Epithelial cell of proximal tubule (primary cell): ENCODE measurements around the gene BAIAP2L1. TPM values are rescaled to one million over a fixed set of nuclear protein-coding genes. Genes with fewer than 3 reads are reported as not detected.

Source experiments
- DNase-seq: peaks from one replicate; pipeline ENCODE4 v3.0.0-alpha.2; 2011; ENCODE audit warnings: low read depth
- H3K4me3 ChIP-seq: 2 replicates; pipeline ENCODE4 v1.5.1; 2011; ENCODE audit warnings: low read depth, mild to moderate bottlenecking, low read length
- total RNA-seq: library from RNA; depleted of rRNA; stranded (reverse); fragments of >200 nt; gene quantifications from 2 replicates; pipeline ENCODE4 v1.2.3, GENCODE V29; 2015
- TF ChIP-seq, protein P1 (sequence below): conservative IDR thresholded peaks from 2 replicates; pipeline ENCODE4 v1.5.1; 2012; ENCODE audit warnings: low read depth, mild to moderate bottlenecking, low read length

The BAIAP2L1 gene
- total RNA-seq, 1 donor from 2014 or later = 46.8 TPM

DNA sequence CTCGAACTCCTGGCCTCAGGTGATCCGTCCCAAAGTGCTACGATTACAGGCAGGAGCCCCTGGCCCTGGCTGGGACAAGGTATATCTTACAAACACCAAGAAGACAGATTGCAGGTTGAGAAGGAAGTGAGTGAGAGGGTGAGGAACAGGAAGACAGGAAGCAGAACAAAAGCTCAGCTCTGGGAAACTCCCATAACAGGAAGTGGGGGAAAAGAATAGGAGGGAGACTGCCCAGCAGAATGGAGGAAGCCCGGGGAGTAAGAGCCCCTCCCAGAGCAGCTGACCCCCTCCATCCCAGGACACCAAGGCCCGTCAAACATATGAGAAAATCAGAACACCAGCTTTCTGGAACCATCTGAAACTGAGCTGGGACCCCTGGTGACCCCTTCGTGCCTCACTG lies 151.8 kb downstream of the BAIAP2L1 start:
- no peak for DNase-seq
- no peak overlapping the region for H3K4me3 ChIP-seq
- TF ChIP-seq, protein P1, sequence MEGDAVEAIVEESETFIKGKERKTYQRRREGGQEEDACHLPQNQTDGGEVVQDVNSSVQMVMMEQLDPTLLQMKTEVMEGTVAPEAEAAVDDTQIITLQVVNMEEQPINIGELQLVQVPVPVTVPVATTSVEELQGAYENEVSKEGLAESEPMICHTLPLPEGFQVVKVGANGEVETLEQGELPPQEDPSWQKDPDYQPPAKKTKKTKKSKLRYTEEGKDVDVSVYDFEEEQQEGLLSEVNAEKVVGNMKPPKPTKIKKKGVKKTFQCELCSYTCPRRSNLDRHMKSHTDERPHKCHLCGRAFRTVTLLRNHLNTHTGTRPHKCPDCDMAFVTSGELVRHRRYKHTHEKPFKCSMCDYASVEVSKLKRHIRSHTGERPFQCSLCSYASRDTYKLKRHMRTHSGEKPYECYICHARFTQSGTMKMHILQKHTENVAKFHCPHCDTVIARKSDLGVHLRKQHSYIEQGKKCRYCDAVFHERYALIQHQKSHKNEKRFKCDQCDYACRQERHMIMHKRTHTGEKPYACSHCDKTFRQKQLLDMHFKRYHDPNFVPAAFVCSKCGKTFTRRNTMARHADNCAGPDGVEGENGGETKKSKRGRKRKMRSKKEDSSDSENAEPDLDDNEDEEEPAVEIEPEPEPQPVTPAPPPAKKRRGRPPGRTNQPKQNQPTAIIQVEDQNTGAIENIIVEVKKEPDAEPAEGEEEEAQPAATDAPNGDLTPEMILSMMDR = no peak

DNA sequence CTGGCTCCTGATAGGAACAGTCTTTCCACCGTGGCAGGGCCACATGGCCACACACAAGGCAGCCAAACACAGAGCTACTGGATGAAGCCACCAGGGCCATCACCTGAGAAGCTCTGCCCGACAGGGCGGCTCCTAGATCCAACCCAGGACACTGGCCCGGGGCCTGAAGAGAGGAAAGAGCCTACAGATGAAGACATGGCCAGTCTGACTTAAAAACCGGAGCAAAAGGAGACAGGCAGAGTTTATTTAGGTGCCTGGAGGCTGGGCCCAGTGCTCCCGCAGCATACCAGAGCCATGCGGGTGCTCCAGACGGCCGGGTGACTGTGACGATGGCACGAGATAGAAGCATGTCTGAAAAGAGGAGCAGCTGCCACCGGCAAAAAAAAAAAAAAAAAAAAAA lies 152.7 kb downstream of the BAIAP2L1 start:
- TF ChIP-seq, protein P1 = no peak
- no peak overlapping the region for H3K4me3 ChIP-seq
- DNase-seq = no peak

DNA sequence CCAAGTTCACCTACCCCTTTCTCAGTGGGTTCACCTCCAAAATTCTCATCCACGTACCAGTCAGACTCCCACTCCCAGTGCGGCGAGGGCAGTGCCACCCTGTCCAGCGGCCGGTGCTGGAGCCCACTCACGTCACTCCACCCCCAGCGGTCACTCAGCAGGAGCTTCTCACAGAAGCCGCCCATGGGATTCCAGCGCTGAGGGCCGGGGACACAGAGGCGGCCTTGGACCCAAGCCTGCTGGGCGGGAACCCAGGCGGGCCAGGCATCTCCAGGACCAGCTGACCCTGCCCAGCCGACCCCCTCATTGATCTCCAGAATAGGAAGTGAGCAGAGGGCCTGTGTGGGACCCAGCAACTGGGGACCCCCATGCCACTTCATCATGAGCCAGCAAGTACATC lies 156.0 kb downstream of the BAIAP2L1 start:
- DNase-seq = no peak
- H3K4me3 ChIP-seq = no peak overlapping the region
- TF ChIP-seq, protein P1 = no peak

DNA sequence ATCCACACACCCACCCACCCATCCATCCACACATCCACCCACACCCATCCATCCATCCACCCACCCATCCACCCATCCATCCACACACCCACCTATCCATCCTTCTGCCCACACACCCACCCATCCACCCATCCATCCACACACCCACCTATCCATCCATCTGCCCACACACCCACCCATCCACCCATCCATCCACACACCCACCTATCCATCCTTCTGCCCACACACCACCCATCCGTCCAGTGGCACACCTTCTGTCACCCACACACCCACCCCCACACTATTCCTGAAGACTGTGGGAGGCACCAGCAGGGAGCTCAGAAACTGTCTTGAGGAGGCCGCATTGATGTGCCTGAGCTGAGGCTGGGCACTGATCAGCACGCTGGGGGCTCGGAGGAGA lies 158.0 kb downstream of the BAIAP2L1 start:
- TF ChIP-seq, protein P1 = no peak
- H3K4me3 ChIP-seq = no peak overlapping the region
- no peak for DNase-seq

DNA sequence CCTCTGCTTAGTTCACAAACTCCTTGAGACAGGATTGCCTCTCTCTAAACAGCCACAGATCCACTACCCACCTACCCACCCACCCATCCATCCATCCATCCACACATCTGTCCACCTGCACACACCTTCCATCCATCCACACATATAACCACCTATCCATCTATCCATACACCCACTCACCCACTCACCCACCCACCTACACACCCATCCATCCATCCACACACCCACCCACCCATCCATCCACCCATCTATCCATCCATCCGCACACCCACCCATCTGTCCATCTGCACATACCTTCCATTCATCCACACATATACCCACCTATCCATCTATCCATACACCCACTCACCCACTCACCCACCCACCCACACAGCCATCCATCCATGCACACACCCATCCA lies 158.5 kb downstream of the BAIAP2L1 start:
- no peak overlapping the region for H3K4me3 ChIP-seq
- DNase-seq = no peak
- TF ChIP-seq, protein P1 = no peak

DNA sequence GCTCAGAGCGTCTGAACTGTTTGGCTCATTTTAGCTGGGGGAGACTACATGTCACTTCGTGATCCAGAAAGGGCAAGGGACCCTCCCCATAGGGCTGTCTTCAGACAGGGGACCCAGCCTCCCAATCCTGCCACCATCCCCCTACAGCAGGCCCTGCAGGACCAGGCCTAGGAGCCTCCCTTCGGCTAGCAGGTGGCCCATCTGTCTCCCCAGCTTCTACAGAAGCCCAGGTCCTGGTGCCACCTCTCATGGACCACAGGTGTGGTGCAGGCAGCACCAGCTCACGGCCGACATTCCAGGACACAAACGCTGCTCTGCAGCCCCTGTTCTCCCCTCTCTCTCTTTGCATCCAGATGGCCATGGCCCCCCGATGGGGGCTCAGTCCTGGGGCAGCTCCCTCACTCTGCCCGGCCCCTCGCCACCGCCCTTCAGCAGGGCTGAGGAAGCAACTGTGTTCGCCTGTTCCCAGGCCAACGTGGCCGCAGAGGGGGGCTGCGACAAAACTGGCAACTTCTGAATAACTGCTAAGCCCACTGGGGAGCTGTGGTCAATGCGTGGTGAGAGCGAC lies 159.1 kb downstream of the BAIAP2L1 start:
- no peak overlapping the region for H3K4me3 ChIP-seq
- no peak for DNase-seq
- TF ChIP-seq, protein P1 = no peak

Other genes with a start within 250 kb of the BAIAP2L1 start
- gene BHLHA15, start 189.7 kb downstream of the BAIAP2L1 start, total RNA-seq = 1.8 and 2.7 TPM in 2 replicates
- gene TECPR1, start 148.9 kb downstream of the BAIAP2L1 start, total RNA-seq = 13.2 and 16.7 TPM in 2 replicates
- gene BRI3, start 119.4 kb downstream of the BAIAP2L1 start, total RNA-seq = 20.0 and 41.9 TPM in 2 replicates
- gene NPTX2, start 216.2 kb upstream of the BAIAP2L1 start, total RNA-seq = 0.07 and 0.40 TPM in 2 replicates